Spleen (tissue), 7 donors: ENCODE results near the gene CHD5.

Experiments
- POLR2A ChIP-seq, 3 donors: fragments of 450-650 bp; IDR thresholded peaks; one replicate each; pipeline ENCODE4 v1.5.1; 2017; ENCODE audit warnings: antibody characterized with exemption in 3 of 3, mild to moderate bottlenecking in 1 of 3
- POLR2AphosphoS5 ChIP-seq, 3 donors: sonication (generic); formaldehyde crosslinking; IDR thresholded peaks; one replicate each; pipeline ENCODE4 v1.5.1; 2017; ENCODE audit warnings: antibody characterized with exemption in 3 of 3
- TF ChIP-seq, protein P1 (sequence below), 11 experiments: fragments of 200-600 bp in 7 of 11; fragments of 450-650 bp in 4 of 11; sonication (generic) in 4 of 11; IDR thresholded peaks in 8 of 11; conservative IDR thresholded peaks in 3 of 11; 1 replicate in 7 of 11; 2 replicates in 4 of 11; pipeline versions ENCODE4 v1.4.0 to v1.8.0; 2016 to 2021; ENCODE audit warnings: antibody characterized with exemption in 11 of 11, inconsistent platforms in 4 of 11, mild to moderate bottlenecking in 1 of 11
- donor health status: DM: no; HTN: no; CAD: no; lungs with moderate emphysema.
- donor health status: DM: no; HTN: no; CAD: no.
- donor health status: DM: no; HTN: no; CAD: no.

DNA sequence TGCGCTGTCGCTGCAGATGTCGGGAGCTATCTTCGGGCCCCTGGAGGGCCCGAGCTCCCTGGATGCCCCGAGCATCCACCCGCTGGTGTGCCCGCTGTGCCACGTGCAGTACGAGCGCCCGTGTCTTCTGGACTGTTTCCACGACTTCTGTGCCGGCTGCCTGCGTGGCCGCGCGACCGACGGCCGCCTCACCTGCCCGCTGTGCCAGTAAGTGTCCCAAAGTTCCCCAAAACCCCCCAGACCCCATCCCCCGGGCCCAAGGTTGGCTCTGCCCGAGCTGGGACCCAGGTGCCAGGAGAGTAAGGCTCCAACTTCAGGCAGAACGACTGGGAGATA lies 26.4 kb upstream of the CHD5 start:
- TF ChIP-seq, protein P1, sequence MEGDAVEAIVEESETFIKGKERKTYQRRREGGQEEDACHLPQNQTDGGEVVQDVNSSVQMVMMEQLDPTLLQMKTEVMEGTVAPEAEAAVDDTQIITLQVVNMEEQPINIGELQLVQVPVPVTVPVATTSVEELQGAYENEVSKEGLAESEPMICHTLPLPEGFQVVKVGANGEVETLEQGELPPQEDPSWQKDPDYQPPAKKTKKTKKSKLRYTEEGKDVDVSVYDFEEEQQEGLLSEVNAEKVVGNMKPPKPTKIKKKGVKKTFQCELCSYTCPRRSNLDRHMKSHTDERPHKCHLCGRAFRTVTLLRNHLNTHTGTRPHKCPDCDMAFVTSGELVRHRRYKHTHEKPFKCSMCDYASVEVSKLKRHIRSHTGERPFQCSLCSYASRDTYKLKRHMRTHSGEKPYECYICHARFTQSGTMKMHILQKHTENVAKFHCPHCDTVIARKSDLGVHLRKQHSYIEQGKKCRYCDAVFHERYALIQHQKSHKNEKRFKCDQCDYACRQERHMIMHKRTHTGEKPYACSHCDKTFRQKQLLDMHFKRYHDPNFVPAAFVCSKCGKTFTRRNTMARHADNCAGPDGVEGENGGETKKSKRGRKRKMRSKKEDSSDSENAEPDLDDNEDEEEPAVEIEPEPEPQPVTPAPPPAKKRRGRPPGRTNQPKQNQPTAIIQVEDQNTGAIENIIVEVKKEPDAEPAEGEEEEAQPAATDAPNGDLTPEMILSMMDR (IDR thresholded peaks at IDR 0.05 in 8 of 11, conservative IDR thresholded peaks at IDR 0.05 in 3 of 11), result no peak
- TF ChIP-seq POLR2A (IDR thresholded peaks at IDR 0.05), result no peak
- no peak for TF ChIP-seq POLR2AphosphoS5 (IDR thresholded peaks at IDR 0.05)
